ENCODE data around the gene TRAF4.

Gene TRAF4

GRCh38 chr17:28743243-28744103, at the start of gene TRAF4:
Gene TRAF4 (plus strand): TSS chr17:28744011. CDS start chr17:28744113, 102 bp downstream.
- DNase-seq, result peak; percentile 89

- no peak for DNase-seq
These were observed 45.4 kb upstream of the TRAF4 start for GRCh38 chr17:28698253-28698941.

- no peak for DNase-seq
These were observed 43.5 kb upstream of the TRAF4 start for GRCh38 chr17:28700278-28700677.

GRCh38 chr17:28700830-28701492, 42.9 kb upstream of the TRAF4 start:
- DNase-seq, result no peak

- DNase-seq, result no peak
These were observed 41.6 kb upstream of the TRAF4 start for GRCh38 chr17:28702026-28702751.

- no peak for DNase-seq
These were observed 41.1 kb upstream of the TRAF4 start for GRCh38 chr17:28702752-28703150.

- no peak for DNase-seq
These were observed 40.1 kb upstream of the TRAF4 start for GRCh38 chr17:28703552-28704218.

- no peak for DNase-seq
These were observed 39.5 kb upstream of the TRAF4 start for GRCh38 chr17:28704219-28704858.

GRCh38 chr17:28705074-28705659, 38.6 kb upstream of the TRAF4 start:
- DNase-seq, result no peak

GRCh38 chr17:28705728-28706334, 38.0 kb upstream of the TRAF4 start:
- no peak for DNase-seq

GRCh38 chr17:28706471-28707338, 37.1 kb upstream of the TRAF4 start:
- DNase-seq, result no peak

GRCh38 chr17:28707339-28707720, 36.5 kb upstream of the TRAF4 start:
- DNase-seq, result no peak

- peak; percentile 98 for DNase-seq
These were observed 32.7 kb upstream of the TRAF4 start for GRCh38 chr17:28710861-28711722.

- no peak for DNase-seq
These were observed 32.1 kb upstream of the TRAF4 start, which contains the start of gene PROCA1 for GRCh38 chr17:28711723-28712031. Gene PROCA1 (minus strand): TSS chr17:28711888. CDS start chr17:28711660, 228 bp downstream.

- DNase-seq, result peak; percentile 70
These were observed 31.6 kb upstream of the TRAF4 start for GRCh38 chr17:28712032-28712704.

GRCh38 chr17:28712705-28713415, 31.0 kb upstream of the TRAF4 start:
- DNase-seq, result no peak

GRCh38 chr17:28714281-28714680, 29.5 kb upstream of the TRAF4 start:
- no peak for DNase-seq

GRCh38 chr17:28715217-28715616, 28.6 kb upstream of the TRAF4 start:
- DNase-seq, result no peak
